Dermis blood vessel endothelial cell (primary cell): ENCODE data around the gene BANK1. TPM values are rescaled to one million over a fixed set of nuclear protein-coding genes. Genes with fewer than 3 reads are reported as not detected.

Source experiments
- DNase-seq: peaks from one replicate; pipeline ENCODE4 v3.0.0; 2010
- total RNA-seq: library from RNA; depleted of rRNA; stranded (reverse); fragments of >200 nt; gene quantifications from 2 replicates; pipeline ENCODE4 v1.2.3, GENCODE V29; 2014

BANK1 gene
- total RNA-seq, 1 donor from 2014 or later: not detected

DNA sequence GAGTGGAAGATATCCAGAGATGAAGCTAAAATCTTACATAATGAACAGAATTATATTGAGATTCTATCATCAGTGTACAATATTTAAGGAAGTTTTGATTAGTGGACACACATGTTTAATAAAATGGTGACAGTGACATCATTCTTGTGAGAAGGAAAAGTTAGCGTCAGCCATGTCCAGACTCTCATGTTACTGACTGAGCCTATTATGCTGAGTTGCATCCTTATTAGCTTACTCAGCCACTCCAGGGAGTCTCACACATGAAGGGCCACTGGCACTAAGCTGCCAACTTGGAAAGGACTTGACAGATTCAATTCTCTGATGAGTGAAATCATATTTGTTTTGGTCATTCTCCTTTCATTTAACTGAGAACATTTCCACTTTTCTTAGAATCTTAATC lies 170.6 kb downstream of the BANK1 start:
- DNase-seq: no peak

DNA sequence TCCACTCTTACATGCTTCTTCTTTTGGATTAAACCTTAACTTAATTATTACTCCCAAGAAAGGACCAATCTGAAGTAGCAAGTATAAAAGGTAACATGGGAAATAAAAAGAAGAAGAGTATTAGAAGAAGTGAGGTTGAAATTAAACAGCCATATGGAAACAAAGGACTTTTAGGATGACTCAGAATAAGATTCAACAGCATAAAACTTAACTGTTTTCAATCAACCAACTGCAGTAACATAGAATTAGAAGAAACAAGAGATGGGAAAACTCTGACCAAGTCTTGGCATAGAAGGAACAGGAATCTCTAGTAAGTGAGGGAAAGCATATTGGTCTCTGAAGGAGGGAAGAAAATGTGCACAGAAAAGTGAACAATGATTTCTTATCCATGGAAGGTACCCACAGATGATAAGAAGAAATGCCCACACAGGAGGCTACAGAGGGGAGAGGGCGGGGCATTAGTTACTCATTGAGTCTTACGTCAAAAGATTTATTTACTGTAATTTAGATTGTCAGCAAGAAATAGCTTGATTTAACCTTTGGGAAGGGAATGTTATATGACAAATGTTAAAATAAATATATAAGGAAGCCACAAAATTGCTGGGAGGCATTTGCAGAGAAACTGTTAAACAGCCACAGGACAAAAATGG lies 177.3 kb downstream of the BANK1 start:
- no peak for DNase-seq

DNA sequence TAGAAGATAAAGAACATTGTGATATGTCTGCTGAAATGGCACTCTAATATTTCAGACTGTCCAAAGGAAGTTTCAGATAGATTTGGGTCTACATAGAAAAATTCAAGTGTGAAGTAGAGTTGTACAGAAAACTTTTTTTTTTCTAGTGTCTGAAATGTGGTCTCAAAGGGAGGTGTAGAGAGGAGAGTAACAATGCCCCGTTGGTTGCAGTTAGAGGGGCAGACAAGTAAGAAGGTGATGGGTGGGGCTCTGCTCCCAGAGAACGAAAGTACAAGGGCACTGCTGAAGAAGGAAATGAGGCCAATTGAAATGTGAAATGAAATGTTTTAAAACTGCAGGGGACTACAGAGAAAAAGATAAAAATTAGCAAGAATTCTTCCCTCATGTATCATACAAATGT lies 177.8 kb downstream of the BANK1 start:
- no peak for DNase-seq

DNA sequence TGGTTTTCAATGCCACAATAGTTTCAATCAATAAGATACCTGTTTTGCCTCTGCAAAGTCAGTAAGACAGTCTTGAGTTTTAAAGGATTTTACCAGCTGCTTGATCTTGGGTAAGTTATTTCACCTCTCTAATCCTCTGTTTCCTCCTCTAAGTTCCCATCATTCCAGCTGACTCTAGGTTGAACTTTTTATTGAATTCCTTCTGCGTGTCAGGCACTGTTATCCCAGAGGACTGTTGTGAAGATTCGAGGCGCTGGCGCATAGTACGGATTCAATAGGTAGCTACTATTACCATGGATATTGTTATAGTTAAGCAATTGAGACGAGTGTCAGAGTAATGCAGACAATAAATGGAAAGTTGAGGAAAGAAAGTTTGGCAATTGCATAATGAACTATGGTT lies 179.4 kb downstream of the BANK1 start:
- DNase-seq: no peak

DNA sequence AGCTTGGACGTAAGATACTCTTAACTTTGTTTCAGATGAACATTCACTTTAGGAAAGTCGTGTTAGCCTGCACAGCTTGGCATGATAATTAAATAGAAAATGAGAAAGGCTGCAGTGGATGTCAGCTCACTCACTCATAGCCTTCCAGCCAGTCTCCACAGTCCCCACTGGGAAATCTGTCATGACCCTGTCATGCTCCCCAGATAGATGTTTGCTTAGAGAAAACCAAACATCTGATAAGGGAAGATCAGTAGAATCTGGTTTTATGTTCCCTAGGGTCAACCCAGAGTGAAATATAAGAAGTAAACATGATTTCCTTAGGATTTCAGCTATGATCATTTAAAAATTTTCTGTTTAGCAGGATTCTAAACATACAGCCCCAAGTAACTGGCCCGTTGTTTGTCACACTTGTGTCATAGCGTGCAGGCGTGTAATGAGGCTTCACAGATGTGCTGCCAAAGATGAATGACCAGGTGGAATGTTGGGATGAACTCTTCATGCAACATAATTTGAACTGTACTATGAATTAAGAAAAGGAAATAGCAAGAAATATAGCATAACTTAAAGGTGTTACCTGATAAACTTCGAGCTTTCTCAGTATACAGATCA lies 180.1 kb downstream of the BANK1 start:
- DNase-seq: no peak

DNA sequence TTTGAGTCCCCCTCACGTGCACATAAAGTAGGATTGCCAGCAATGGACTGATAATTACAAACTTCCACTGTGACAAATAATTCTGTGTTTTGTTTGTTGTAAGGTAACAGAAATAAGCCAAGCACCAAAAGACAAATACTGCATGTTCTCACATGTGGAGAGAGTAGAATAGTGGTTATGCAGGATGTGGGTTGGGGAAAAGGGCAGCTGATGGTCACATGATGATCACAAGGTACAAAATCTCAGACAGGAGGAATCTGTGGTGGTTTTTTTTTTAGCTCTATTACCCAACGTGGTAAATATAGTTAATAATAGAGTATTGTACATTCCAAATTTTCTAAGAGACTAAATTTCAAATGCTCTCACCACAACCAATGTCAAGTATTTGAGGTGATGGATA lies 182.3 kb downstream of the BANK1 start:
- no peak for DNase-seq

DNA sequence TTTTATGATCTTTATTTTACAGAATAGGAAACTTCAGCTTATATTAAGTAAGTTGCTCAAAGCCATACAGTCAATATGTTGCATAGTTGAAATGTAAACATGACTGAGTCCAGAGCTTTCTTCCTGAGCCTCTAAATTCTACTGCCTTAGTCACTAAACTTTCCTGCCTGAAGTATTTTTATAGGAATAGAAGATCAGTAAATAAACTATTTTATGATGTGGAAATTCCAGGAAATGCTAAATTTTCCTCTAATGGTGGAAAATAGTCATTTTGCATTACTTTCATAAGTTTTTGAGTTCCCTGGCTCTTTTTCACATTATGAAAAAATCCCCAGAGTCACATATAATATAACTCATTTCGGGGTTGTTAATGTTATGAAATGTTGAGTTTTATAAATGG lies 182.8 kb downstream of the BANK1 start:
- no peak for DNase-seq

DNA sequence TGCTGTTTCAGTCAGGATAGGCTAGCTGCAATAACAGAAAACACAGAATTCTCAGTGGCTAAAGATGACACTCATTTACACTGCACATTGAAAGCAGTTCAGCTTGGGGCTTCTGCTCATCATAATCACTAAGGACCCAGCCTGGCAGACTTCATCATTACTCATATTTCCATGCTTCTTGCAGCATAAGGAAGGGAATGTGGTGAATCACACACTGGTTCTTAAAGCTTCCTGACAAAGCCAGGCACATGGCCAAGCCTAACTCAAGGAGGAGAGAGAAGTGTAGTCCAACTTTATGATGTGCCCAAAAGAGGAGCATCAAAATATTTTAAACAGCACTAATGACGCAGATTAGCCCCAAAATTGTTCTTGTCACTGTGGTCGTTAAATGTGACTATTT lies 186.5 kb downstream of the BANK1 start:
- peak; percentile 94 for DNase-seq

DNA sequence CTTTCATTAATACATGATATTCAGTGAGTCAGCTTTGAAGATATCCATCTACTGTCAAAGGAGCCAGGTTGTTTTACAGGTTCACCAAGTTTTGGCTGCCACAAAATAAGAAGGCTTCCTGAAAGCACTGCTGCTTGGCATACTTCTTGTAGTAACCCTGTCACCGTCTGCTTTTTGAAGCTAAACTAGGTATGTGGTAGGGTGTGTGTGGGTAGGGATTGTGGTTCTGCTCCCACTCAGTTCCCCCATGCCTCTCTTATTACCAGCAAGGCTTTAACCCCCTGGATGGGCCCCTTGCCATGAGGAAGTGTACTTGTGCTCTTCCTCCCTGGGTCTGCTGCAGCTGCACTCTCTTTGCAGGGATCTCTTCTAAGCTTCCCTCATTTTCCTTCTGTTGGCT lies 191.2 kb downstream of the BANK1 start:
- no peak for DNase-seq

DNA sequence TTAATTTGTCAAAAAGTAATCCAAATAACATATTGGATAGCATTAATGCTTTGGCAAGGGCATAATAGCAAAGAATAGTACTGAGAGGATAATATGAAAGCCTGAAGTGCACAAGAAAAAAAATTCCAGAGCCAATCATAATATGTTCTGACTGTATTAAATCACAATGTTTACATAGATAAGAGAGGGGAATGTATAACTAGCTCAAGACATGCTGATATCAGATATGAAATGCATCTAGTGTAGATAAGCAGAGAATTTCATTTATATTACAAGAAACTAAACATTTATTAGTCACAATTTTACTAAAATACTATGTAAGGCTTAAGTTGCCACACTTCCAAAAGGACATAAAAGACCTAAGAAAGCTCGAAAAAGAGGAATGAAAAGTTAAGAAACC lies 193.3 kb downstream of the BANK1 start:
- DNase-seq: no peak

DNA sequence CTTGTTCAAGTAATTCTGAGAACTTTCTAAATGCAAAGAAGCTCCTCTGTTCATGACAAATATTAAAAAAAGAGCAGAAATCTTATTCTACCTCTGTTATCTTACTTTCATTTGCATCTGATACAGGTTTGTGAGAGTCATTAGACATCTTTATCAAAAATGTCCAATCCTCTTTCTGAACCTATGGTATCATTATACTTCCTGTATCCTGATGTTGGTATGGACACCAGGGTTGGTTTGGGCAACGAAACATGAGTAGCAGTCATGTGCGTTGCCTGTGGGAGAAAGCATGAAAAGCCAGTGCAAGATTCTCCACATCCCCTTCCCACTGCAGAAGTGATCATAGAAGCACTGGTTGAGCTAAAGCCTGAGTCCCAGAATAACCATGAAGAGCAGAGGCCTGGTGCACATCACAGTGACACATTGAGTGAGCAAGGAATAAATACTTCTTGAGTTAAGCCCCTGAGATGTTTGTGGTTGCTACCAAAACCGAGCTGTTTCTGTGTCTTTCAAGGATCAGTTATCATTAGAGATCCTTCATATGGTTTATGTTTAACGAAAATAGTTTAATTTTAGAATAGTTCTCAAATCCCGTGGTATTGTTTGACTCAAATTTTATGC lies 197.2 kb downstream of the BANK1 start:
- no peak for DNase-seq

DNA sequence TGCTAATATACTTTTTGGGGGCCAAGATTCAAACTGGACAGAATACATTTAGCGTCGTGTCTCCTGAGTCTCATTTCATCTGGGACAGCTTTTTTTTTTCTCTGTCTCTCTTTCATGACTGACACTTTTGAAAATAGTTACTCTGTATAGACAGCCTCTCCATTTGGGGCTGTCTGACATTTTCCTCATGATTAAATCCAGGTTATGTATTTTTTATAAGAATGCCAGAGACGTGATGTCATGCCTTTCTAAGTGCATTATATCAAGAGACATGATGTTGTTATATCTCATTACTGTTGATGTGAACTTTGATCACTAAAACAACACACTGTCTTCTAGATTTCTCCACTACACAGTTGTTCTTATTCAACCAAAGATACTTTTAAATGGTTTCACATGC lies 199.0 kb downstream of the BANK1 start:
- no peak for DNase-seq

DNA sequence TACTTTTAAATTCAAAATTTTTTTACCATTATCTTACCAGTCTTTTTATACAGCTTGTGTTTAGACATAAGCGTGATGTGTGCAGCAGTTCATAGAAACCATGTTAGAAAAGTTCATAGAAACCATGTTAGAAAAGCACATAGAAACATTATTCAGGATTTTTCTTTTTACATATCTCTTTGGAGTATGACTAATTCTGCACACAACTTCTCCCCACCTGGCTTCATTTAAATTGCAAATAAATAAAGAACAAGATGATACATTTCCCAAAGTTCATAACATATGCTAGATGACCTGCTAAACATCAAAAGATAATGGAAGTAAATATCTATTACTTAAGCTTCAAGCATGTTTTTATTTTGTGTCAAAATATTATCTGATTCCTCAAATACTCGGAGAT lies 201.9 kb downstream of the BANK1 start:
- DNase-seq: no peak

DNA sequence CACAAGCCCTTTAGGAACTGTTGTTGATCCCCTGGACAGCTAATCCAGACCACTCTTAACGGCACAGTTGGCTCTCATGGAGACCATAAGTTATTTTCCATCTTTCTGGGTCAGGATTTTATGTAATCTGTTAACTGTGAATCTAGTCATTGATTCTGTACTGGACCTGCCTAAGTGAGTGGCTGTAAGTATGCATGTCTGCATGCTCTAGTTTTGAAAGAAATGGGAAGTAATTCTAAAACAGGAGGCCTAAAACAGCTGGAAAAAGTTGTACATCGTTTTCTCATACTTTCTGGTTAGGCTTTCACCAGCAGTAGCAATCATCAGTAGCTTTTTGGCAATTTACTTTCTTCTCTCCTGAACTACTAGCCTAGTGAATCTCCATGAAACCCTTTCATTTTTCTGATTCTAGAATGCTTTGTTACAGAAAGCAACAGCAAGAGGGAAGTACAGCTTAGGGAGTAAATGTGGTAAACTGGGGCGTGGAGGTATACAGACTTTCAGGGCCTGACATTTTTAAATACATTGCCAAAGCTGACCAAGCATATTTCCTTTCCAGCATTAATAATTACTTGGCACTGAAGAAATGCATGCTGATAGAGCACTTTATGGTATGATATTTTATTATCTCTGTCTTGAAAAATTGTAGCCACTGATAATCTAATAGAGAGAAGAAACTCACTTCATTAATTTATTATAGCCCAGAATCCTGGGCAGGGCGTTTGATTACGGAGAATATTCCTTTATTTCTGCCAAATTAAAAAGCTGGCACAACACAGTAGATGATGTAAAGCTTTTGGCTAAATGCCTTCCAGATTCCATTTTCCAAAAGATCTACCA lies 202.7 kb downstream of the BANK1 start:
- DNase-seq: no peak

DNA sequence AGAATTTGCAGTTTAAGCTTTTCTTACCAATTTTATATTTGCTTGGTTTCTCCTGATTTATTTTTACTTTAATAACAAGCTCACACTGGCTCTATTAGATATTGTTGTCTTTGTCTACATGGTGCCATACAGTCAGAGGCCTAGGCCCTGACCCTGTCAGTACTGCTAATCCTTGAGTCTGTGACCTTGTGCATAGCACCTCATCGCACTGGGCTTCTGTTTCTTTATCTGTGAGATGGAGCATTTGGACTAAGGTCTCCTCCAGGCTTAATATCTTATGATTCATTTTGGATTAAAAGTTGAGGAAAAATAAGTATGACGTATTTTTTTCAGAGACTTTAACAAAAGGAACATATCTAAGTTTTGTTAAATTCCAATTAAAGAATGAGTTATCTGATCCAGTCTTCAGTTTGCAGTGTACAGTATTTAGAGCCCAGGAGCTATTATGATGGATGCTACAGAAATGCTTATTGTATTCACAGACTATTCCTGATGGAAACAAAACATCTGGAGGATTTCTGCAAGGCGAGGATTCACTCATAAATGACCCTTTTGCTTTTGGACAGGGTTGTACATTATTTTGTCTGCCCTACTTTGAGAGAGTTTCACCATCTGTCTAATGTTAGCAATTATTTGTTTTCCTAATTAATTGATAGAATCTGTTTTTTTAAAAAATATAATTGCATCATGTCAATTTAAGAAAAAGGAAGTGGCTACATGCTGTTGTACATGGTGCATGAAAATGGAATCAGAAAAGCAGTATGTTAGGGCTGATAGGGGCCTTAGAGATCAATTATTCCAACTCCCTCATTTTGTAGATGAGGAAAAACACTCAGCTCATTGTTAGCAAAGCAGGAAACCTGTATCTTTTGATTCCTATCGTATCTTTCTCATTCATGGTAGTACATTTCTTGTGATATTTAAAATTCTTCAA lies 203.6 kb downstream of the BANK1 start:
- no peak for DNase-seq

DNA sequence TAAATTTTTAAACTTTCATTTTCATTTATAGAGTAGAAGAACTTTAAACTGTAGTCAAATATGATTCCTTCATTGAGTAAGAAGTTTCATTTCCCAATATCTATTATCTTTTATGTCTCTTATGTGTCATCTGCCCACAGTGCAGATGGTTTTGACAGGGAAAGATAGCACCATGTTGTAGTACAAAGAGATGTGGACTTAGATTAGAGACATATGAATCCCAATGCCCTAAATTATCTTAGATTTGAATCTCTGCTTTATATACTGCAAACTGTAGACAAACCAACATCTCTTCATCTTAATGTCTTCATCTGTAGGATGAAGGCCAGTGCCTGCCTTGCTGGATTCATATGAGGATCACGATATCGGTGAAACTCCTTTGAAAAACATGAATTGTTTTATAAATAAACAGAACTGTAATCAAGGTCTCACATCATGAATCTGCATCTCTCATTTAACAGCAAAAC lies 217.5 kb downstream of the BANK1 start:
- DNase-seq: no peak

DNA sequence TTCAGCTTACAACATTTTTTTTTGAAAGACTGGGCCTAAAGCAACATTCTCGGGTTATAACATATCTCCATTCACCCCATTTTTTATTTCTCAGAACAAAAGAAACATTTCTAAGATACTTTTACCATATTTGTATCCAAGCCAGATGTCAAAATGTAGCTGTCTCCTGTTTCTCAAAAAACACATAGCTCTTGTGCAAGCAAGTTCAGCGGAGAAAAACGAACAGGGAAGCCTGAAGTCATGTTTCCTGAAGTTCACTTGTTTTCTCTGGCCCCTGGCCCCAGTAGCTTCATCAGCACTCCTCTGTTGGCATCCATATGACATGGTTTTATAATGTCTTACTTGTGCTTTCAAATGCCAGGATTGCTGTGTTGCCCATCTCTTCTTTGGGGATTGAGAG lies 218.2 kb downstream of the BANK1 start:
- no peak for DNase-seq

DNA sequence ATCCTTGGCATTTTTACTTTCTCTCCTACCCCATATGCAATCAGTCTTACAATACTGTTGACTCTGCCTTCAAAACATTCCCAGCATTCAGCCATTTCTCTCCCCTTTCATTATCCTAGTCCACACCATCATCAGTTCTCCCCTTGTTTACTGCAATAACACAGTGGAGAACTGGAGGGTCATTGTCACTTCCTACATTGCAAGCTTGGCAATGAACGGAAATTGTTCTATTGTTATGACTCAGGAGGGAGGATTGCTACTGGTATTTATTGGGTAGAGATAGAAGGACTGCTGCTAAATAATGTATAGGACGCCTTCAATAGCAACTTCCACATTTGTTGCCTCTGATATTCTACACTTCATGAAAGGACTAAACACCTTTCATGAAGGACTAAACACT lies 231.8 kb downstream of the BANK1 start:
- peak; percentile 68 for DNase-seq

DNA sequence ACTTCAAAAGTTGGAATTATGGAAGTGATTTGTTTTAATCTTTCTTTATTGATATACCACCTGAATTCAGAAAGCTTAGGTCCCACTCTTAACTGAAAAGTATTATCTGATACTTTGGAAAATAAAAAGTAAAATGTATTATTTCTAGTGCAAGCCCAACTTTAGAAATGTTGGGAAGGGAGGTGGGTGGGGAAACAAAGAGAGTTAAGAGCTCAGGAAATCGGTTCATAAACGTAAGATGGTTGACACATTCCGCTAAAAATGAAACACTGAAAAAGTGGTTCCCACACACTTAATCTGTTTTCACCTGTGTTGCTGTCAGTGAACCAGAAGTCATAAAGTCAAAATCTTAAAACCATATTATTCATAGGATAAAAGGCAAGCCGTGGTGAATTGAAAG lies 237.4 kb downstream of the BANK1 start:
- DNase-seq: no peak

DNA sequence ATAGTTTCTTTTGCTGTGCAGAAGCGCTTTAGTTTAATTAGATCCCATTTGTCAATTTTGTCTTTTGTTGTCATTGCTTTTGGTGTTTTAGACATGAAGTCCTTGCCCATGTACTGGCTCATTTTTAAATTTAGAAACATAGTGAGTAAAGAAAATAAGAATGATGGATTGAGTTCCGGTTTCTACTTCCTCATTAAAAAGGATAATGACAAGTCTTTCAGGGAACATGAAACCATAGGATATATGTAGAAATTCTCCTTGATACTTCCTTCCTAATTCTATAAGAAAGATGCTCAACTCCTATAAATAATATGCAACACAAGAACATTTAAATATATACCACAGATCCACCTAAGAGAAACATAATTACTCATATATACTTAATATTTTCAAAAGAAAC lies 240.9 kb downstream of the BANK1 start:
- no peak for DNase-seq

DNA sequence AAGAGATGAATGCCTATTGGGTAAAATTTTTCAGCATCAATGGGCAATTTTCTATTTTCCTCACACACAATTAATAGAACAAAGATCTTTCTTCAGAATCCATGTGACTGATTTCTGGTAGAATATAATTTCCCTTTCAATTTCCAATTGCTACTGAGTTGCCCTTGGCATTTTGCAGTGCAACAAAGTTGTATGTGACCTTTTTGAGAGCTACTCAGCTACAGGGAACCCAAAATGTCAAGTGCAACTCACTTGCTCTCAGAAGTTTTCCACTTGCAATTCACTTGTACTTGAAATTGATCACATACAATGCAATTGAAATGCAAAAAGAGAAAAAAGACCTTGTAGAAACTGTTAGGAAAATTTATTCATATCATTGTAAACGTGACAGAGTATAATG lies 245.5 kb downstream of the BANK1 start:
- no peak for DNase-seq

DNA sequence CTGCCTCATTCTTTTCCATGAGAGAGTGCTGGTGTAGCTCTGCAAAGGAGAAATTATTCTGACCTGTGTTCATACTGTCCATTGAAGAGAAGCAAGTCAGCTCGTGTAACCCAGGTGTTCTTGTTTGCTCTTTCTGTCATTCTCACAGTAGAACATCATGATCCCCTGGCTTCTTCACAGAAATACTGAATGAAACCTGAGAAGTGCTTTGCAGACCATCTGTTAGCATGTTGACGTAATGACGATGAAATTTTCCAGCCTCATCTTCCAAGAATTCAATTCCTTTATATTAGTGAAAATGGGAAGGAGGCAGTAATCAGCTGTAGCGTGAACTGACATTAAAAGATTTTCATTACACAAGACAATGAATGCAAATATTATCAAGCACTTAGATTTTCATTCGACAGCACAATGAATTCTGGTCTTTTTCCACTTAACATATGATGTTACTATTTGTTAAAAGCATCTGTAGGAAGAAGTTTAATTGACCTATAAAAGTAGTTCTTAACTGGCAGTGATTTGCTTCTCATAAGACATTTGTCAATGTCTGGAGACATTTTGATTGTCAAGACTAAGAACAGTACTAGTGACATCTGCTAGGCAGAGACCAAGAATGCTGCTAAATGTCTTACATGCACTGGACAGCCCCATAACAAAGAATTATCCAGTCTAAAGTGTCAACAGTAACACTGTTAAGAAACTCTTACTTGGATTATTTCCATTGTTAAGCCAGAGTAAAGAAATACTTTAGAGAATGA lies 246.3 kb downstream of the BANK1 start:
- no peak for DNase-seq
